BE2C (cell line): ENCODE data around the gene VPS54.

ENCODE experiments used
- DNase-seq: peaks from one replicate; pipeline ENCODE4 v3.0.0-alpha.2; 2020
- H3K27me3 ChIP-seq: fragments of 250-450 bp; sonication (Bioruptor Pico); 2 replicates; pipeline ENCODE4 v1.5.1; 2020; ENCODE audit warnings: mild to moderate bottlenecking
- H3K36me3 ChIP-seq: fragments of 250-450 bp; sonication (Bioruptor Pico); 2 replicates; pipeline ENCODE4 v1.5.1; 2020; ENCODE audit warnings: mild to moderate bottlenecking
- H3K4me1 ChIP-seq: fragments of 250-450 bp; sonication (Bioruptor Pico); 2 replicates; pipeline ENCODE4 v1.5.1; 2020
- H3K4me3 ChIP-seq: 2 replicates; pipeline ENCODE4 v1.5.1; 2011; ENCODE audit warnings: low read depth, low read length
- H3K9me3 ChIP-seq: fragments of 250-450 bp; sonication (Bioruptor Pico); 2 replicates; pipeline ENCODE4 v1.5.1; 2020
- TF ChIP-seq, protein P1 (sequence below): IDR thresholded peaks from 2 replicates; pipeline ENCODE4 v1.5.1; 2012; ENCODE audit warnings: mild to moderate bottlenecking, low read depth, low read length

The VPS54 gene

DNA sequence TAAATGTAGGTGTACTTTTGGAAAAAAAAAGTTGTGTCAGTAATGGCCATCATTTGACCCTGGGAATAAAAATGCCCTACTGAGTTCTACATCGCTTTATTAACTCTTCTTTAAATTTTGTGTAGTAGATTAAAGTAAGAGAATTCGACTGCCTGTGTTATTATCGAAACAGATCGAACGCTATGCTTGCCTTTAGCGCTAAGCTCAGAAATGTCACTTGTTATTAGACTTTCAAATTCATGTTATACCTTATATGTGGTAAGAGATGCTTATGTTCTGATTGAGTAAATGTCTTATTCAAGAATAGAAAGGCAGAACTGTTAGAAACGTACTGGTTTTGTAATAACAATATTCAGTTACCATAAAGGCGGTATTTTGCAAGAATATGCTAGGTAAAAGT is 176.1 kb downstream of the VPS54 start:
- no peaks in the 10 kb centered on the region for H3K9me3 ChIP-seq
- TF ChIP-seq, protein P1, sequence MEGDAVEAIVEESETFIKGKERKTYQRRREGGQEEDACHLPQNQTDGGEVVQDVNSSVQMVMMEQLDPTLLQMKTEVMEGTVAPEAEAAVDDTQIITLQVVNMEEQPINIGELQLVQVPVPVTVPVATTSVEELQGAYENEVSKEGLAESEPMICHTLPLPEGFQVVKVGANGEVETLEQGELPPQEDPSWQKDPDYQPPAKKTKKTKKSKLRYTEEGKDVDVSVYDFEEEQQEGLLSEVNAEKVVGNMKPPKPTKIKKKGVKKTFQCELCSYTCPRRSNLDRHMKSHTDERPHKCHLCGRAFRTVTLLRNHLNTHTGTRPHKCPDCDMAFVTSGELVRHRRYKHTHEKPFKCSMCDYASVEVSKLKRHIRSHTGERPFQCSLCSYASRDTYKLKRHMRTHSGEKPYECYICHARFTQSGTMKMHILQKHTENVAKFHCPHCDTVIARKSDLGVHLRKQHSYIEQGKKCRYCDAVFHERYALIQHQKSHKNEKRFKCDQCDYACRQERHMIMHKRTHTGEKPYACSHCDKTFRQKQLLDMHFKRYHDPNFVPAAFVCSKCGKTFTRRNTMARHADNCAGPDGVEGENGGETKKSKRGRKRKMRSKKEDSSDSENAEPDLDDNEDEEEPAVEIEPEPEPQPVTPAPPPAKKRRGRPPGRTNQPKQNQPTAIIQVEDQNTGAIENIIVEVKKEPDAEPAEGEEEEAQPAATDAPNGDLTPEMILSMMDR, result no peak
- no peak for DNase-seq
- no peak overlapping the region for H3K4me3 ChIP-seq
- H3K4me1 ChIP-seq, result peaks cover 2% of the 10 kb centered on the region
- H3K27me3 ChIP-seq, result no peaks in the 10 kb centered on the region
- no peaks in the 10 kb centered on the region for H3K36me3 ChIP-seq

DNA sequence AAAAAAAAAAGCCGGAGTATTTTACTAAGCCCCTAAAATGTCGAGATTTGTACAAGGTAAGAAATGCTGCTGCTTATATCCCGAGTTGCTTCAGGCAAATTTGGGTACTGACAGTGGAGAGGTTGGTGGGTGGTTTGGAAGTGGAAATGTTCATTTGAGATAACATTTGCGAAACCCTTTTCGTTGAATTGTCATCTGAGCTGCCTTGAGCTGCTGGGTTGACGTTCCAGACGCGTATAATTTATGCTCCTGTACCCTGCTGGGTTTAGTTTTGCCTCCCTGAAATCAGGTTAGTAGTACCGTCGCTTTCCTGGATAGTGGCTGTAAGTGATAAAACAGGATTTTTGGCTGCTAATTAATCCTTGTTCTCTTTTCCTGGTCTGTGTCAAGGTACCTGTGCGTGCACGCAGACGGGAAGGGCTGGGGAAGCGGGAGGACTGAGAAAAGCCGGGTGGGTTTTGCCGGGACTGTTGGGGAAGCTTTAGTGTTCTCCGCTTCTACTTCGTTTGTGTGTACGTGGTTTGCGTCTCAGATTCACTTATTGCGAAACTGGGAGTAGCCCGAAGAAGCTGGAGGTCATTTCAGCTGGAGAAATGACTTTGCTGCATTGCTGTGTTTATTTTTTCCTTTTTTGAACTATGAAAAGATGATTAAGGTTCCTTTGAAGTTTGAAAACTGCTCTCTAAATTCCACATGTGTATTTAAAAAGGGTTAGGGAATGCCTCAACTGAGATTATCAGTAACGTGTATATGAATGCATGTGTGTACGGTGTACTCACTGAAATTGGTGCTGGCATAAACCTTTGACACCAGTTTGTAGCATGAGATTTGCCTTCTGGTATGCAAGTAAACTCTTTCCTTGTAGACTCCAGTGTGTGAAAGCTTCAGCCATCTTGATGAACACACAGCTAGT is 176.8 kb downstream of the VPS54 start:
- TF ChIP-seq, protein P1, result no peak
- Histone ChIP-seq H3K4me1 (peaks cover 2% of the 10 kb centered on the region), H3K4me3 (peak overlapping the region; percentile 72), H3K27me3 (no peaks in the 10 kb centered on the region), H3K36me3 (no peaks in the 10 kb centered on the region), H3K9me3 (no peaks in the 10 kb centered on the region)
- DNase-seq, result no peak
